Left colon (tissue), 2 donors: ENCODE results near the gene CYP51A1. TPM values are rescaled to one million over a fixed set of nuclear protein-coding genes. Genes with fewer than 3 reads are reported as not detected.
A peak's percentile ranks its signal among the peaks of the same experiment; 100 is the strongest.
"Not testable (repeated sequence)": the region's sequence is repeated elsewhere in the genome, so short reads cannot be mapped to it uniquely, and the experiment has no call there.

Experiments
- ATAC-seq: fragments of 200-7000 bp; cut with Tn5 transposase; one replicate; pipeline ENCODE4 v1.9.1; 2020; ENCODE audit warnings: mild to moderate bottlenecking, moderate library complexity
- DNase-seq, 2 donors: peaks; one replicate each; pipeline ENCODE4 v3.0.0-alpha.2; 2020
- intact Hi-C, 2 donors: fragments of 100-400 bp; cut with DNase I in 1 of 2; cut with micrococcal nuclease in 1 of 2; formaldehyde crosslinking; loops; one replicate each; pipeline versions ENCODE4 v1.11.2 to v1.14.0; 2022; cut with DNase I, micrococcal nuclease
- total RNA-seq, 2 donors: library from RNA; stranded (reverse); fragmentation: NEBNext Ultra II Directional; extraction: Animal tissue kit (Norgen Biotek cat#: 25700); gene quantifications; one replicate each; pipeline ENCODE4 v1.2.1, GENCODE V29; 2021
- donor health status: DM: no; HTN: no; CAD: no.
- donor health status: DM: yes; HTN: yes; CAD: no.

Gene CYP51A1
- total RNA-seq, 2 donors from 2014 or later, result 152 to 255 TPM

DNA sequence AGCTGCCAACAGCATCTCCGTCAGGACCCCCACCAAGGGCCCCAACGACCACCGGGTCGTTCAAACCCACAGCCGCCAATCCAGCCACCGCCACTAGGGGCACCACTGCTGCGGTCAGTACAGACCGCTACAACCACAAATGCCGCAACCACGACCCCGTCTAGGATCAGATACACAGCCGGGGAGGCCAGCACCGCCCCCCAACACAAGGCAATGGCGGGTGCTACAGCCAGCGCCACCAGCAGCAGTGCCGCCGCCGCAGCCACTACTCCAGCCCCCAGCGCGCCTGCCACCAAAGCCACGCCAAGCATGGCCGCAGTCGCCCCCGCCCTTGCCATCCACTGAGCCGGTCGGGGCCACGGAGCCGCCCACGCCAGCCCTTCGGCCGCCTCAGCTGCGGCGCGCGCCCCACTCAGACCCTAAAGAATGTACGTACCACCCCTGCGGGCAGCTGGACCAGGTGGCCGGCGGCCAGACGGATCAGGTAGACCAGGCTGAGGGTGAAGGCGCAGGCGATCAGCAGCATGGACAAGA is 473 bp downstream of the CYP51A1 start:
- intact Hi-C loops, result no loop called here
- DNase-seq (peak; percentile 70 to 83), ATAC-seq (peak; percentile 51)

- peak in 1 of 2 donors; percentile 28 for DNase-seq
- intact Hi-C loops, result no loop called here
- ATAC-seq, result peak; percentile 2
These were observed 1.0 kb downstream of the CYP51A1 start for GRCh38 chr7:92133133-92133736.

DNA sequence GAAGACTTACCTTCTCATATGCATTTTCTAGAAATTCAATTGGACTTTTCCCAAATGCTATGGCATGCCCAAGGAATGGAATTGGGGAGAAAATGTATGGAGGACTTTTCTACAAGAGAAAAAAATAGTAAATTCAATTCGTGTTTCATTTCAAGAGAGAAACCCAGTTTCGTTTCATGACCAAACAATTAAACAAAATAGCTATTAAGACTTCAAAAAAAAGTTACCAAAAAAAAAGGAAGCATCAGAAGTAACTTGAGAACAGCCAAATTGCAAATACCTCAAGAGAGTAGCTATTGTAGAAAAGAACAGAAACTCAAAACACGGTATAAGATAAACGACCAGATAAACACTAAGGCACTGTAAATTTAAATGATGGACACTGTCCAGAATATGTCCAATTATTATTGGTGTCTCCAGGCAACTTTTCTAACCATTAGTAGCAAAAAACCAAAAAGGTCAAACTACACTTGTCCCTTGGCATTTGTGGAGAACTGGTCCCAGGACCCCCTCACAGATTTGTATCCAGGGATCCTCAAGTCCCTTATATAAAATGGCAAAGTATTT is 2.4 kb downstream of the CYP51A1 start:
- ATAC-seq, result no peak
- DNase-seq, result no peak
- intact Hi-C loops, result no loop called here

- intact Hi-C loops, result no loop called here
- ATAC-seq (no peak), DNase-seq (no peak)
These were observed 3.2 kb downstream of the CYP51A1 start for GRCh38 chr7:92131093-92131492.

GRCh38 chr7:92121681-92122080 is 12.6 kb downstream of the CYP51A1 start:
- ATAC-seq (no peak), DNase-seq (no peak)
- intact Hi-C loops, result no loop called here

DNA sequence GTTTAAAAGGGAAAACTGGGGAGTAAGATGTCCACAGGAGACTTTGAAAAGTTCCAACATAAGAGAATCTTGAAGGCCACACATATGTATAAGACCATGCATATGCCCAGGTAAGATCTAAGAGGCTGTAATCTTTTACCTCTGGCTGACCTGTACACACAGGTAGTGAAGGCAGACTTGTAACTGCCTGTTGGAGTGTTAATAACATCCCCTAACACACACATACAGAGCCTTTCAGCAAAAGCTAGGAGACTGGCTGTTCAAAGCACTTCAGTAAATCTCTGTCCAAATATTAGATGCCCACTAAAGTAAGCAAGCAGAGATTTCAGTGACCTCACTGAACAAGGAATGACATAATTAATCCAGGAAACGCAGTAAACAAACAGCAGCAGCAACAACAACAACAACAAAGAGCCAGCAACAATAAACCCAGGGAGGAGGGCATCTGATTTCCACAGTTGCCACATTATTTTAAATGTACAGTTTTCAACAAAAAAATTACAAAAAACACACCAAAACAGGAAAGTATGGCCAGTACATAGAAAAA is 15.0 kb downstream of the CYP51A1 start:
- no peak for DNase-seq
- peak; percentile 27 for ATAC-seq
- intact Hi-C loops, result no loop called here

GRCh38 chr7:92116949-92117348 is 17.3 kb downstream of the CYP51A1 start:
- no peak for DNase-seq
- ATAC-seq, result no peak
- intact Hi-C loops, result no loop called here

- DNase-seq, result no peak
- peak; percentile 5 for ATAC-seq
- intact Hi-C loops, result no loop called here
These were observed 18.5 kb downstream of the CYP51A1 start for GRCh38 chr7:92115821-92116220.

GRCh38 chr7:92110857-92111256 is 23.4 kb downstream of the CYP51A1 start:
- ATAC-seq (no peak), DNase-seq (no peak)
- intact Hi-C loops, result no loop called here

DNA sequence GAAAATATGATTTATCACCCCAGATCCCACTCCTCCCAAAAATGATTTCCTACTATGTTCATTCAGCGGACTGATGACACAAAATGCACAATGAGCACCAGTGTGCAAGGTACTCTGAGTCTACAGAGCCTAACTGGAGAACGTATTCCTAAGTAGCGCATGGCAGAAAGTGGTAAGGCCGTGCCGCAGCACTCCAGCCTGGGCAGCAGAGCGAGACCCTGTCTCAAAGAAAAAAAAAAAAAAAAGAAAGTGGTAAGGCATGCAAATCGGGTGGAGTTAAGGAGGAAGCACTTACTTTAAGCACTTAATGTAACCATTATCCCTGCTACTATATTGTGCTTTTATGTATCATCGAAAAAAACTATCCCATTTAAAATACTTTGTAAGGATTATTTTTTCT is 25.5 kb downstream of the CYP51A1 start:
- intact Hi-C loops, result no loop called here
- no peak for DNase-seq
- peak; percentile 10 for ATAC-seq

DNA sequence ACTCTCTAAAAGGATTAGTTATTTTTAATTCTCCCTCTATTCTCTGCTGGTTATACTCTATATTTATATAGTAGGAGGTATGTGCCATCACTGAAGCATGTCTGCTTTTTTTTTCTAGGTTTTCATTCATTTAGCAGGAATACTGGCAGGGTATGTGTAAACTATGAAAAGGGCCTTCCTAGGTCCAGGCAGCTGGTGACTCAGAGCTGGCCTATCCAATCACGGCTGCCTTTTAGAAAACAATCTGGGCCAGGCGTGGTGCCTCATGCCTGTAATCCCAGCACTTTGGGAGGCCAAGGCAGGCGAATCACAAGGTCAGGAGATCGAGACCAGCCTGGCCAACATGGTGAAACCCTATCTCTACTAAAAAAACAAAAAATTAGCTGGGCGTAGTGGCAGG is 31.4 kb downstream of the CYP51A1 start:
- ATAC-seq, DNase-seq, intact Hi-C loops: not testable (repeated sequence)

DNA sequence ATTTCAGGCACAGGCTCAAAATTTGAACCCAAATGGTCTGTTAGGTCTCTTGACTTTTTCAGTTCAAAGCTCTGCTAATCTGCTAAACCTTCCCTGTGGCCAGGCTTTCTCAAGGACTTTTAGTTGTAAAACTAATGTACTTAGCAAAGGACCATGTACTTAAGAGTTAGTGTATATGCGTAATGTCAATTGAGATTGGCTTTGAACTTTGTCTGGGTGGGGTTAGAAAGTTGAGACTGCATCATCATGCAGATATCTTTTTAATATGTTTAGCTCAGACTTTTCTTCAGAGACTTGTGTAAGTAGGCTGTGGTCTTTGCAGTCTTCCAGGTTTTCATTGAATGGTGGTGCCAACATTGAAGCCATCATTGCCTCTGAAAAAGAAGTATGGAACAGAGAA is 33.7 kb downstream of the CYP51A1 start:
- intact Hi-C loops, result no loop called here
- no peak for DNase-seq
- ATAC-seq, result peak; percentile 90

DNA sequence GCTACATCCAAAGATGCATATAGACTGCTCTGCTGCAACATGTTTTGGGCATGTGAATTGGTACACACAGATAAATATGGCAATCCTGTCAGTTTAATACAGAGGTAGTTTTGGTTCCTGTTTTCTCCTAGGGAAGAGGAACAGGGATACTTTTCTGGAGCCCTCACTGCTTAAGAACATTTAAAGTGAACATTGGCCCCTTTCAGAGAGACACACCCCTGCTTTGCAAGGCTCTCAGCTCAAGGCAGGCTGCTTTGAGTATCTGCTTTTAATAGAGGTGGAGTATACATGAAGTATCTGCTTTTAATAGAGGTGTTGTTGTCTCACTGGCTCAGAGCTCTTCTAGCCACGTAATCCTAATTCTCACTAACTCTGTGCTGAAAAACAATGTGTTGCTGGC is 38.9 kb downstream of the CYP51A1 start:
- no peak for DNase-seq

GRCh38 chr7:92092210-92092609 is 42.1 kb downstream of the CYP51A1 start:
- no peak for DNase-seq
- ATAC-seq, result no peak
- intact Hi-C loops, result no loop called here

More for the DNA sequence above, 38.9 kb downstream of the CYP51A1 start:
- peak; percentile 52 for ATAC-seq
- intact Hi-C loops, result no loop called here

- ATAC-seq, result no peak
- no peak for DNase-seq
- intact Hi-C loops, result loop anchor here in 1 of 2 donors (10.0 kb wide), 1 partner anchor 127 kb away; no protein-coding TSS in a partner anchor
These were observed 46.0 kb downstream of the CYP51A1 start for GRCh38 chr7:92088266-92088665.

DNA sequence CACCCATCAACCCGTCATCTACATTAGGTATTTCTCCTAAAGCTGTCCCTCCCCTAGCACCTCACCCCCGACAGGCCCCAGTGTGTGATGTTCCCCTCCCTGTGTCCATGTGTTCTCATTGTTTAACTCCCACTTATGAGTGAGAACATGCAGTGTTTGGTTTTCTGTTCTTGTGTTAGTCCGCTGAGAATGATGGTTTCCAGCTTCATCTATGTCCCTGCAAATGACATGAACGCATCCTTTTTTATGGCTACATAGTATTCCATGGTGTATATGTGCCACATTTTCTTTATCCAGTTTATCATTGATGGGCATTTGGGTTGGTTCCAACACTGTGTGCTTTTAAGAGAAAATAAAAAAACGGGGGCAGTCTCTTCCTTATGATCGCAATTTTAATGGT is 50.4 kb downstream of the CYP51A1 start:
- ATAC-seq, result not testable (repeated sequence)
- intact Hi-C loops, result loop anchor here in 1 of 2 donors (10.0 kb wide), 1 partner anchor 131 kb away; no protein-coding TSS in a partner anchor

DNA sequence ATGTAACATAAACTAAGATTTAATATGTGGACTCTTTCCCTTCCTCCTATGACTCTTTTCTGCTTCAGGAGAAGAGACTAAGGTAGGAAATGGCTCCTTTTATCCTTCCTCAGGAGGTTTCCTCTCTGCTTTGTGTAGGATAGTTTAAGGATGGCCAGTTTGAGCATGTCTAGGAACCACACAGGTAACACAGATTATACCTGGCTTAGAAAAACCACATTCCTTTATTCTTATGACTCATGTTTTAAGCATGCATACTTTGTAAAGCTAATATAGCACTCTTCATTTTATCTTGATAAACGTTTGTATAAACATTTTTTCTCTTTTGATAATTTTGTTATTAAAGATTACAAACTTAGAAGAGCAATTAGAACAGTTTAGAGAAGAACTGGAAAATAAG is 57.8 kb downstream of the CYP51A1 start:
- ATAC-seq, result no peak
- intact Hi-C loops, result no loop called here
- DNase-seq, result no peak

More for the DNA sequence above, 50.4 kb downstream of the CYP51A1 start:
- not testable (repeated sequence) for DNase-seq

DNA sequence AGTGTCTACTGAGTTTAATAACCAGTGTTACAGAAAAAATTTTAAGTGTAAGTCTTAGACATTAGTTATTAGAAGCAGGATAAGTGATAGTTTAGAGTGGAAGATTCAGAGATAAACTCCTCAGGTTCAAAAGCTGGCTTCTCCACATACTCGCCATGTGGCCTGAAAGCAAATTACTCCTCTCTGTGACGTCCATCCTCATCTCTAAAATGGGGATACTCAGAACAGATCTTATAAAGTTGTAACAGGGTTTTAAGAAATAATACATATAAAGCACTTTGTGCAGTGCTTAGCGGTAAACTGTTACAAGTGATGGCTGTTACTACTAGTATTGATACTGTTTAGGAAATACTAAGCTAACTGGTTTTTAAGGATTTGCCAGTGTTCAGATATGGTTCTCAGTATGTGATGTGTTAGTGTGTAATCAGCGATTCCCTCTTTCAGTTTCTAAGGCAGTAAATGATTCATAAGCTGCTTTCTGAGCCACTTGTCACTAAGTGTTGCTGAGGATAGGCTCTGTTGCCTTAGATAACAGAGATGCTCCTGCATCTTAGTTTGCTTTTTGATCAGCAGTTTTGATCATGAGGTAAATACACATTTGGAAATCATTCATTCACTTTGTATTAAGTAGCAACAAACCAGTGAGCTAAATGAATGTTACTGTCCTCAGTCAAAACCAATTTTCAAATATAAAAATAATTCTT is 58.7 kb downstream of the CYP51A1 start:
- no peak for ATAC-seq
- DNase-seq, result no peak
- intact Hi-C loops, result no loop called here

GRCh38 chr7:92072708-92073107 is 61.6 kb downstream of the CYP51A1 start:
- ATAC-seq, result no peak
- intact Hi-C loops, result no loop called here
- no peak for DNase-seq

GRCh38 chr7:92072121-92072520 is 62.2 kb downstream of the CYP51A1 start:
- DNase-seq (no peak), ATAC-seq (no peak)
- intact Hi-C loops, result no loop called here
